Cerebellar cortex (tissue), 1 donor: ENCODE measurements around the gene NEB.

Experiments
- DNase-seq: peaks from one replicate; pipeline ENCODE4 v3.0.0-alpha.2; 2015; ENCODE audit warnings: low spot score

NEB gene, protein sequence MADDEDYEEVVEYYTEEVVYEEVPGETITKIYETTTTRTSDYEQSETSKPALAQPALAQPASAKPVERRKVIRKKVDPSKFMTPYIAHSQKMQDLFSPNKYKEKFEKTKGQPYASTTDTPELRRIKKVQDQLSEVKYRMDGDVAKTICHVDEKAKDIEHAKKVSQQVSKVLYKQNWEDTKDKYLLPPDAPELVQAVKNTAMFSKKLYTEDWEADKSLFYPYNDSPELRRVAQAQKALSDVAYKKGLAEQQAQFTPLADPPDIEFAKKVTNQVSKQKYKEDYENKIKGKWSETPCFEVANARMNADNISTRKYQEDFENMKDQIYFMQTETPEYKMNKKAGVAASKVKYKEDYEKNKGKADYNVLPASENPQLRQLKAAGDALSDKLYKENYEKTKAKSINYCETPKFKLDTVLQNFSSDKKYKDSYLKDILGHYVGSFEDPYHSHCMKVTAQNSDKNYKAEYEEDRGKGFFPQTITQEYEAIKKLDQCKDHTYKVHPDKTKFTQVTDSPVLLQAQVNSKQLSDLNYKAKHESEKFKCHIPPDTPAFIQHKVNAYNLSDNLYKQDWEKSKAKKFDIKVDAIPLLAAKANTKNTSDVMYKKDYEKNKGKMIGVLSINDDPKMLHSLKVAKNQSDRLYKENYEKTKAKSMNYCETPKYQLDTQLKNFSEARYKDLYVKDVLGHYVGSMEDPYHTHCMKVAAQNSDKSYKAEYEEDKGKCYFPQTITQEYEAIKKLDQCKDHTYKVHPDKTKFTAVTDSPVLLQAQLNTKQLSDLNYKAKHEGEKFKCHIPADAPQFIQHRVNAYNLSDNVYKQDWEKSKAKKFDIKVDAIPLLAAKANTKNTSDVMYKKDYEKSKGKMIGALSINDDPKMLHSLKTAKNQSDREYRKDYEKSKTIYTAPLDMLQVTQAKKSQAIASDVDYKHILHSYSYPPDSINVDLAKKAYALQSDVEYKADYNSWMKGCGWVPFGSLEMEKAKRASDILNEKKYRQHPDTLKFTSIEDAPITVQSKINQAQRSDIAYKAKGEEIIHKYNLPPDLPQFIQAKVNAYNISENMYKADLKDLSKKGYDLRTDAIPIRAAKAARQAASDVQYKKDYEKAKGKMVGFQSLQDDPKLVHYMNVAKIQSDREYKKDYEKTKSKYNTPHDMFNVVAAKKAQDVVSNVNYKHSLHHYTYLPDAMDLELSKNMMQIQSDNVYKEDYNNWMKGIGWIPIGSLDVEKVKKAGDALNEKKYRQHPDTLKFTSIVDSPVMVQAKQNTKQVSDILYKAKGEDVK (N-terminal part only)

DNA sequence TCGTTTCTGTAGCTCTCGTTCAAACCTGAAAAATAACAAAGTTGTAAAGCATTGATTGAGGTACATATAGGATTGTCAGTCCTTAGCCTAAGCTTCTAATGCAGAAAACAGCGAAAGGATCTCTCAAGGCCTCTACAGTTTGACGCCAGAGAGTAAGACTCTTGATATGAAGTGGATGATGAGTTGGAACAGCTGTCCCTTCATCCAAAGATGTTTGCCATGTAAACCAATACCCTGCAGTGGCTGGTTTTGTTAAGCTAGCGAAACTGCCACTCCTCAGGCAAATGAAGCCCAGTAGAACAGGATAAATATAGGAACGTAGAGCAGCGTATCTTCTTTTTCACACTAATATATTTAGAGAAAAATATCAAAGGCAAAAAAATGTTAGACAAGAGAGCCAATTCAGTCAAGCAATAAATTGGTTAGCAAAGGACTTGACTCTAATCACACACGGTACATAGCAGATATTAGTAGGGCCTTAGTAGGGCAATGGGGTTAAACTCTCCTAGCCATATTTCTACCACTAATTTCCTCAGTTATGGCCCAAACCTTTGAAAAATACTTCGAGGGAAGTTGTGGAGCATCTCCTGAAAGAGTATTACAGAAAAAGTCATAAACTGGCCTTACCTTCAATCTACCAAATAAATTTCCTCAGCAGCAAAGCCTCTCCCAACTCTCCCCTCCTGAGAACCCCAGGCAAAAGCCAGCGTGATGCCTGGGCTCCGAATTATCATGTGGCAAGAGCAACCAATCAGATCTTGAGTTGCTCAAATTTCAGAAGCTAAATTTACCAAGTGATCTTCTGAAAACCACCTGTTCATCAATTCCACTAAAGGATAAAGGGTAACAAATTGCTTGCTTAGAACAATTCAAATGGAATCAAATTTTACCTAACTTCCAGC, at the start of gene NEB:
NEB (minus strand) TSS at position 706 of the 902 bp plus-strand sequence. CDS start 1,320 bp downstream, outside the sequence.
- DNase-seq = no peak

- DNase-seq = no peak
Measured at GRCh38 chr2:151783133-151783520, 48.9 kb upstream of the NEB start.

GRCh38 chr2:151782378-151783132, 48.3 kb upstream of the NEB start:
- DNase-seq = no peak

- no peak for DNase-seq
Measured at GRCh38 chr2:151781642-151782041, 47.4 kb upstream of the NEB start.

- no peak for DNase-seq
Measured at GRCh38 chr2:151780938-151781337, 46.7 kb upstream of the NEB start.

GRCh38 chr2:151777935-151778334, 43.7 kb upstream of the NEB start:
- DNase-seq = no peak

- DNase-seq = no peak
Measured at GRCh38 chr2:151777487-151777886, 43.2 kb upstream of the NEB start.

DNA sequence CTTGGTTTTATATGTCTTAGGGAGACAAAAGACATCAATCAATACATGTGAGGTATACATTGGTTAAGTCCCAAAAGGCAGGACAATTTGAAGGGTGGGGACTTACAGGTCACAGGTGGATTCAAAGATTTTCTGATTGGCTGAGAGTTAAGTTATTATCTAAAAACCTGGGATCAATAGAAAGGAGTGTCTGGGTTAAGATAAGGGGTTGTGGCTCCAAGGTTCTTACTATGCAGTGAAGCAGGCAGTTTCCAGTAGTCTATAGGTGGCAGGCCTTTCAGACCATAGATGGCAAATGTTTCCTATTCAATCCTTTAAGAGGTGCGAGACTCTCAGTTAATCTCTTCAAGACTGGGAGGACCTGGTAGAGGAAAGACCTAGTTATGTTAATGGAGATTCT, 42.1 kb upstream of the NEB start:
- DNase-seq = no peak

GRCh38 chr2:151775057-151775740, 40.9 kb upstream of the NEB start:
- DNase-seq = no peak

- DNase-seq = no peak
Measured at GRCh38 chr2:151774506-151774905, 40.2 kb upstream of the NEB start.

DNA sequence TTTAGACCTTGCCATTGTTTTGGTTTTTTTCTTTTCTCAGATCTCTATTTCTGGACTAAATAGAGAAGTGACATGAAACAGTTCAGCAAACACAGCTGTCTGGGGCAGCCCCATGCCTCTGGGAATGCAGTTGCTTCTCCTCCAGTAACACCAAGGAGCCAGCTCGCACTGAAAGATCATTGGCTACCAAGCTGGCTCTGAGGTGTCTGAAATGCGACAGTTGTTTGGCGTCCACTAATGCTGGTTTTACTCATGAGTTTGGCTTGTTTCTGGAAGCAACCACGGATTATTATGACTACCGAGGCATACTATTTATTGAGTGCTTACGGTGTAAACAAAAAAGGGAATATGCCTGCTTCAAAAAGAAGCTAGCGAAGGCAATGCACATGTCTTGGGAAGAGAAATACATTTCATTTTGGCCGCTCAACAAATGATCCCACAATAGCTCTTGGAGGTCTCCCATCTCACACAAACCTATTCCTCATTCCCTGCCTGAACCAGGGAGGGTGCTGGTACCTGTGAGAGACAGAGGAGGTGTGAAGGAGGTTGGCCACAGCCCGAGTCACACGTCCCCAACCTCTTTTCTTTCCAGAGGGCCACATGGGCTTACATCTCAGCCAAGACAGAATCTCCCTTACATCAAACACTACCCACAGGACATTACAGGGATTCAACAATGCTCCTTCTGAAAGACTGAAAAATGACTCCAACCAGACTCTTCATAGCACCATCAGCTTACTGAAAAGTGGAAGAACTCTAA, 37.5 kb upstream of the NEB start:
- no peak for DNase-seq

GRCh38 chr2:151770995-151771394, 36.7 kb upstream of the NEB start:
- no peak for DNase-seq

DNA sequence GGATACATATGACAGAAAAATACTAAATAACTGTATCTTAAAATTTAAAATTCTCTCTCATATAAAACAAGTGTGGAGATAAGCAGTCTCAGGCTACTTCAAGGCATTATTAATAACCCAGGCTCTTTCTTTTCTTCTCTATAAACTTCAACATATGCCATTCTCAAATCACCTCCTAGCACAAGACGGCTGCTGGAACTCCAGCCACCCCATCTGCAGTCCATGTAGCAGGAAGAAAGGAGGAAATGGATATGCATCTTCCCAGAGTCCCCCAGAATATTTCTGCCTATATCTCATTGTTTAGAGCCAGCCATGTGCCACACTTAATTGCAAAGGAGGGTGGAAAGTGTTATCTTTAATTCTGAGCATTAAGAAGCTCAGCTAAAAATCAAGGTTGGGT, 35.3 kb upstream of the NEB start:
- DNase-seq = no peak

DNA sequence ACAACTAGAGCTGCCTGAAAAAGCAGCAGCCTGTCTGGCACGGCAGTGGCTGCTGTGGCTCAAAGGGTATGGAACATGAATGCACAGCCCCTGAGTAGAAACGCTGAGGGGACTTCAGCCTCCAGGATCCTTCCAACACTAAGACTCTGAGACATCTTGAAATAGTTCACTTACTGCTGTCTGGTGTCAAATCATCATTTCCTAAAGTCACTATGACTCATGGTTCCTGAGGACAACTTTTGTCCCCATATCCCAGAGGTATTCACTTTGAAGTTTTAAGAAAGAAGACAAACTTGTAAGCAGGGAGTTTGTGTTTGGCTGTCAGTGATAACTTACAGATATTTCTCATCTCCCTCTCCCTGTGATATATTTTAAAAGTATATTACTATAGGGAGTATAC, 33.3 kb upstream of the NEB start:
- no peak for DNase-seq

GRCh38 chr2:151766437-151767153, 32.3 kb upstream of the NEB start:
- no peak for DNase-seq

DNA sequence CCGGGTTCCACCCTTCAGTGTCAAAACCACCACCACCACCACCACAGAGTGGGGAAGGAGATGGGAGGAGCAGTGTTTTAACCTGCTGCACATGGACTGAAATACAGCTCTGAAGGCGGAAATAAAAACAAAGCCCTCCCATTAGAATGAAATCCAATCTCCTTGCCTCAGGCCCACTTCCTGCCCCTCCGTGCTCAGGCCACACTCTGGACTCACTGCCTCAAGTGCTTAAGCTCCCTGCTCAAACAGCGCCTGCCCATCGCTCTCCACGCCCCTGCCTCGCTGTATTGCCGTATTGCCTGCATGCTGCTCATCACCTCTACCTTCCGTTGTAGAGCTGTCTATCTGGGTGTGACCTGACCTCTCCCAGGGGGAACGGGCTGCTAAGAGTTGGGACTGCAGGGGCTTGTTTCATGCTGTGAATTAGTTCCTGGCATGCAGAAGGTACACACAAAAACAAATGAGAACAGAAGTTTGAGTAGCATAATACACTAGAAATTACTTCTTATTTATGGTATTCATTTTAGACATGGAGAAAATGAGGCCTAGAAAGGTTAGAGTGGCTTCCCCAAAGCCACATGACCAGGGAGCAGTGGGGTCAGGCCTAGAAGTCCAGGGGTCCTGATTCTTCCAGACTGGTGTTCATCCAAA, 31.6 kb upstream of the NEB start:
- no peak for DNase-seq

DNA sequence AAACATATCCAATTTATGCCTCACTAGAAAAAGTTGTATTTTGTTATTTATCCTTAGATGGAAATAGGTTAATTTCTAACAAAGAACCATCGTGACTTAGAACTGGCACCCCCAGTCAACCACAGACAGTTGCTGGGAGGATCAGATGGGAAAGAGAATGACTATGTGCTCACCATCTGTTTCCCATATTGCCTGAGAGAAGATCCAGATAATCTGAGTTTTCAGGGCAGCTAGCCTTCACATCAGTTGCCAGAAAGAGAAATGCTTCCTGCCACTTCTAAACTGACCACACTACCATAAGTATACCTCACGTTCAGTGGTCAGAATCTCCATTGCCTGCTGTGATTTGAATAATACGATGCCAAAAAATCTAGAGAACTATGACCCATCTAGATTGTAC, 28.4 kb upstream of the NEB start:
- peak; percentile 97 for DNase-seq

GRCh38 chr2:151761687-151762086, 27.4 kb upstream of the NEB start:
- no peak for DNase-seq
